ENCODE data around the gene SZRD1. TPM values are rescaled to one million over a fixed set of nuclear protein-coding genes. Genes with fewer than 3 reads are reported as not detected.

Gene SZRD1
- total and polyA plus RNA-seq, 2 donors (not counting 3 experiments of a cell fraction or from before 2014, with no cell fraction given), result 162 to 164 TPM

DNA sequence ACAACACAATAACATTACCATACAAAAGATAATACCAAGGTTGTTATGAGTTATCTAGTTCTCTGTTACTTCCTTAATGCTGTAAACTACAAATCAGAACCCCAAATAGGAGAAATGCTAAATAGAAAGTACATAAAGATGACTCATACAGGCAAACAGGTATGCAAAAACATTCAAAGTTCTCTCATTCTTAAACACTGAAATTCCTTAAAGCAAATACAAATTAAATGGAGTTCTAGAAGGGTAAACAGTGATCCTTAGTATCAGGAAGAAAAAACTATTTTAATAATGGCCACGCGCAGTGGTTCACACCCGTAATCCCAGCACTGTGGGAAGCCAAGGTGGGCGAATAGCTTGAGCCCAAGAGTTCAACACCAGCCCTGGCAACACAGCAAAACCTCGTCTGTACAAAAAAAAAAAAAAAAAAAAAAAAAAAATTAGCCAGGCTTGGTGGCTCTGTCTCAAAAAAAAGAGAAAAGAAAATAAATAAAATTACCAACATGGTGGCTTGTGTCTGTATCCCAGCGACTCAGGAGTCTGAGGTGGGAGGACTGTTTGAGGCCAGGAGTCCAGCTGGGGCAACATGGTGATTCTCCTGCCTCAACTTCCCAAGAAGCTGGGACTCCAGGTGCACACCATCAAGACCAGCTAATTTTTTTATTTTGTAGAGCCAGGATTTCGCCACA is 32.2 kb upstream of the SZRD1 start:
- Histone ChIP-seq H2AFZ (ENCODE audit: low read depth, low read length) (no peak overlapping the region), H4K20me1 (replicated peaks; ENCODE audit: control insufficient read depth, extremely low read depth, insufficient read depth, low read length) (no peaks in the 10 kb centered on the region), H3K4me1 (ENCODE audit: control insufficient read depth, extremely low read depth, insufficient read depth, low read length) (no peaks in the 10 kb centered on the region), H3K9me3 (replicated peaks; ENCODE audit: control insufficient read depth, insufficient read depth, low read length) (no peaks in the 10 kb centered on the region), H3K9me1 (replicated peaks; ENCODE audit: control insufficient read depth, extremely low read depth, insufficient read depth, low read length) (no peaks in the 10 kb centered on the region), H3K9ac (replicated peaks; ENCODE audit: extremely low read depth, insufficient read depth, low read length) (no peak overlapping the region), H3K4me2 (ENCODE audit: insufficient read depth, low read length) (no peak overlapping the region), H3K27ac (ENCODE audit: insufficient read depth, low read depth, low read length) (no peak overlapping the region), H3K36me3 (ENCODE audit: control insufficient read depth in 2 of 2, extremely low read depth in 1 of 2, insufficient read depth in 2 of 2, low read length in 2 of 2) (no peaks in the 10 kb centered on the region), H3K27me3 (ENCODE audit: control insufficient read depth in 2 of 2, insufficient read depth in 2 of 2, low read length in 2 of 2) (no peaks in the 10 kb centered on the region), H3K4me3 (replicated peaks in 1 of 3; ENCODE audit: insufficient read depth in 1 of 3, low read depth in 1 of 3, low read length in 3 of 3) (no peak overlapping the region), H3K79me2 (ENCODE audit: control insufficient read depth, insufficient read depth, low read length) (peaks cover 49% of the 10 kb centered on the region)
- DNase-seq (ENCODE audit: low read depth, low spot score), result no peak
- BruUV-seq (replicated peaks), result no TSS peak
- TF ChIP-seq FOS (IDR thresholded peaks at IDR 0.05; ENCODE audit: borderline replicate concordance, insufficient read depth, low read length) (no peak), JUN (IDR thresholded peaks at IDR 0.05; ENCODE audit: borderline replicate concordance, insufficient read depth, insufficient read length, low read depth) (peak; percentile 17)
- ChIA-PET CTCF (no interaction called here), POLR2A (no interaction called here)
- intact Hi-C loops (cut with micrococcal nuclease), result no loop called here
- no peak for FAIRE-seq
- dilution Hi-C loops (cut with MboI; ENCODE audit: extremely low pct_ligation_motif_present, low sequenced_read_pairs), result no loop called here

DNA sequence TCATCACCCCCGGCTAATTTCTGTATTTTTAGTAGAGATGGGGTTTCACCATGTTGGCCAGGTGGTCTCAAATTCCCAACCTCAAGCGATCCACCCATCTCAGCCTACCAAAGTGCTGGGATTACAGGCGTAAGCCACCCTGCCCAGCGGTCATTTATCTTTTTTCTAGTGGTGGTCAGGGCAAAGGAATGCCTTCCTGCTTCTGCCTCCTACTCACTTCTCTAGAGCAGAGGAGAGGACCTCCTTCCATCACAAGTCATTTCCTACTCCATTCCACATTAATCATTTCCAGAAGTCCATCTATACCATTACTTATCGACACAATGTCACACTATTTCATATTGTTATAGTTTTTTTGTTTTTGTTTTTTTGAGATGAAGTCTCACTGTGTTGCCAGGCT is 28.1 kb upstream of the SZRD1 start:
- dilution Hi-C loops (cut with MboI; ENCODE audit: extremely low pct_ligation_motif_present, low sequenced_read_pairs), result no loop called here
- POLR2A ChIA-PET, result no interaction called here

More for the DNA sequence above, 28.1 kb upstream of the SZRD1 start:
- Histone ChIP-seq H2AFZ (ENCODE audit: low read depth, low read length) (no peak overlapping the region), H3K9ac (replicated peaks; ENCODE audit: extremely low read depth, insufficient read depth, low read length) (no peak overlapping the region), H3K4me1 (ENCODE audit: control insufficient read depth, extremely low read depth, insufficient read depth, low read length) (no peaks in the 10 kb centered on the region), H3K4me3 (replicated peaks in 1 of 3; ENCODE audit: insufficient read depth in 1 of 3, low read depth in 1 of 3, low read length in 3 of 3) (no peak overlapping the region), H3K79me2 (ENCODE audit: control insufficient read depth, insufficient read depth, low read length) (peaks cover 63% of the 10 kb centered on the region), H3K36me3 (ENCODE audit: control insufficient read depth in 2 of 2, extremely low read depth in 1 of 2, insufficient read depth in 2 of 2, low read length in 2 of 2) (no peaks in the 10 kb centered on the region), H3K9me3 (replicated peaks; ENCODE audit: control insufficient read depth, insufficient read depth, low read length) (no peaks in the 10 kb centered on the region), H3K27me3 (ENCODE audit: control insufficient read depth in 2 of 2, insufficient read depth in 2 of 2, low read length in 2 of 2) (no peaks in the 10 kb centered on the region), H3K27ac (ENCODE audit: insufficient read depth, low read depth, low read length) (no peak overlapping the region), H4K20me1 (replicated peaks; ENCODE audit: control insufficient read depth, extremely low read depth, insufficient read depth, low read length) (no peaks in the 10 kb centered on the region), H3K9me1 (replicated peaks; ENCODE audit: control insufficient read depth, extremely low read depth, insufficient read depth, low read length) (no peaks in the 10 kb centered on the region), H3K4me2 (ENCODE audit: insufficient read depth, low read length) (no peak overlapping the region)
- TF ChIP-seq JUN (IDR thresholded peaks at IDR 0.05; ENCODE audit: borderline replicate concordance, insufficient read depth, insufficient read length, low read depth), result no peak
- no peak for TF ChIP-seq FOS (IDR thresholded peaks at IDR 0.05; ENCODE audit: borderline replicate concordance, insufficient read depth, low read length)
- TF ChIP-seq GATA2 (IDR thresholded peaks at IDR 0.05; ENCODE audit: insufficient read depth, insufficient read length, low read depth, low read length), result no peak
- TF ChIP-seq EZH2 (IDR thresholded peaks at IDR 0.05; ENCODE audit: borderline replicate concordance, low read depth, low read length, severe bottlenecking), result no peak
- no peak for TF ChIP-seq POLR2AphosphoS5 (IDR thresholded peaks at IDR 0.05; ENCODE audit: insufficient read depth, low read depth, low read length)
- TF ChIP-seq POLR2A (IDR thresholded peaks at IDR 0.05; ENCODE audit: low read depth, low read length), result no peak
- no peak for TF ChIP-seq MYC (IDR thresholded peaks at IDR 0.05; ENCODE audit: low read depth, low read length)
- TF ChIP-seq, protein P1, sequence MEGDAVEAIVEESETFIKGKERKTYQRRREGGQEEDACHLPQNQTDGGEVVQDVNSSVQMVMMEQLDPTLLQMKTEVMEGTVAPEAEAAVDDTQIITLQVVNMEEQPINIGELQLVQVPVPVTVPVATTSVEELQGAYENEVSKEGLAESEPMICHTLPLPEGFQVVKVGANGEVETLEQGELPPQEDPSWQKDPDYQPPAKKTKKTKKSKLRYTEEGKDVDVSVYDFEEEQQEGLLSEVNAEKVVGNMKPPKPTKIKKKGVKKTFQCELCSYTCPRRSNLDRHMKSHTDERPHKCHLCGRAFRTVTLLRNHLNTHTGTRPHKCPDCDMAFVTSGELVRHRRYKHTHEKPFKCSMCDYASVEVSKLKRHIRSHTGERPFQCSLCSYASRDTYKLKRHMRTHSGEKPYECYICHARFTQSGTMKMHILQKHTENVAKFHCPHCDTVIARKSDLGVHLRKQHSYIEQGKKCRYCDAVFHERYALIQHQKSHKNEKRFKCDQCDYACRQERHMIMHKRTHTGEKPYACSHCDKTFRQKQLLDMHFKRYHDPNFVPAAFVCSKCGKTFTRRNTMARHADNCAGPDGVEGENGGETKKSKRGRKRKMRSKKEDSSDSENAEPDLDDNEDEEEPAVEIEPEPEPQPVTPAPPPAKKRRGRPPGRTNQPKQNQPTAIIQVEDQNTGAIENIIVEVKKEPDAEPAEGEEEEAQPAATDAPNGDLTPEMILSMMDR (IDR thresholded peaks at IDR 0.05; ENCODE audit: extremely low read depth in 1 of 2, insufficient read depth in 1 of 2, low read depth in 1 of 2, low read length in 2 of 2), result no peak
- TF ChIP-seq, protein P2, sequence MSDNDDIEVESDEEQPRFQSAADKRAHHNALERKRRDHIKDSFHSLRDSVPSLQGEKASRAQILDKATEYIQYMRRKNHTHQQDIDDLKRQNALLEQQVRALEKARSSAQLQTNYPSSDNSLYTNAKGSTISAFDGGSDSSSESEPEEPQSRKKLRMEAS (IDR thresholded peaks at IDR 0.05; ENCODE audit: insufficient read depth, insufficient read length), result no peak
- intact Hi-C loops (cut with micrococcal nuclease), result no loop called here
- no peak for DNase-seq (ENCODE audit: low read depth, low spot score)
- no TSS peak for BruUV-seq (replicated peaks)
- CTCF ChIA-PET, result no interaction called here
- FAIRE-seq, result no peak

All from endothelial cell of umbilical vein (primary cell).